NB4 (cell line): ENCODE measurements around the gene CHM.
"Not testable (repeated sequence)": the region's sequence is repeated elsewhere in the genome, so short reads cannot be mapped to it uniquely, and the experiment has no call there.

Experiments
- POLR2A ChIP-seq: IDR thresholded peaks from 2 replicates; pipeline ENCODE4 v1.6.1; 2011; ENCODE audit warnings: mild to moderate bottlenecking; ENCODE audit not compliant: insufficient read length; ENCODE audit errors: extremely low read depth
- TF ChIP-seq, protein P1 (sequence below): IDR thresholded peaks from one replicate; pipeline ENCODE4 v1.5.1; 2012; ENCODE audit warnings: low read depth, low read length

DNA sequence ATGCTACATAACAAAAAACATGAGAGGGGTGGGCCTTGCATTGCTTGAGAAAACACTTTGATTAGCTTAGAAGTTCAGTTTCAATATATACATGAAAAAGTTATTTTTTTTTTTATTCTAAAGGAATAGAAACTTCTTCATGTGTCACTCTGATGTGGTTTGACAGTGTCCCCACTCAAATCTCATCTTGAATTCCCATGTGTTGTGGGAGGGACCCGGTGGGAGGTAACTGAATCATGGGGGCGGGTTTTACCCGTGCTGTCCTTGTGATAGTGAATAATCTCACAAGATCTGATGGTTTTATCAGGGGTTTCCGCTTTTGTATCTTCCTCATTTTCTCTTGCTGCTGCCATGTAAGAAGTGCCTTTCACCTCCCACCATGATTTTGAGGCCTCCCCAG lies 32.4 kb downstream of the CHM start:
- TF ChIP-seq, protein P1, sequence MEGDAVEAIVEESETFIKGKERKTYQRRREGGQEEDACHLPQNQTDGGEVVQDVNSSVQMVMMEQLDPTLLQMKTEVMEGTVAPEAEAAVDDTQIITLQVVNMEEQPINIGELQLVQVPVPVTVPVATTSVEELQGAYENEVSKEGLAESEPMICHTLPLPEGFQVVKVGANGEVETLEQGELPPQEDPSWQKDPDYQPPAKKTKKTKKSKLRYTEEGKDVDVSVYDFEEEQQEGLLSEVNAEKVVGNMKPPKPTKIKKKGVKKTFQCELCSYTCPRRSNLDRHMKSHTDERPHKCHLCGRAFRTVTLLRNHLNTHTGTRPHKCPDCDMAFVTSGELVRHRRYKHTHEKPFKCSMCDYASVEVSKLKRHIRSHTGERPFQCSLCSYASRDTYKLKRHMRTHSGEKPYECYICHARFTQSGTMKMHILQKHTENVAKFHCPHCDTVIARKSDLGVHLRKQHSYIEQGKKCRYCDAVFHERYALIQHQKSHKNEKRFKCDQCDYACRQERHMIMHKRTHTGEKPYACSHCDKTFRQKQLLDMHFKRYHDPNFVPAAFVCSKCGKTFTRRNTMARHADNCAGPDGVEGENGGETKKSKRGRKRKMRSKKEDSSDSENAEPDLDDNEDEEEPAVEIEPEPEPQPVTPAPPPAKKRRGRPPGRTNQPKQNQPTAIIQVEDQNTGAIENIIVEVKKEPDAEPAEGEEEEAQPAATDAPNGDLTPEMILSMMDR, result not testable (repeated sequence)
- not testable (repeated sequence) for TF ChIP-seq POLR2A
